Keratinocyte (primary cell): Measurements from ENCODE around the gene ZNRF1. TPM values are rescaled to one million over a fixed set of nuclear protein-coding genes. Genes with fewer than 3 reads are reported as not detected.

Experiments
- DNase-seq: peaks from one replicate; pipeline ENCODE4 v3.0.0-alpha.2; 2011; ENCODE audit warnings: low read depth, missing footprints, low spot score
- FAIRE-seq: peaks from 2 replicates; lab custom pipeline; 2011; peaks lifted over from hg19 to GRCh38; lab: Jason Lieb, UNC
- H2AFZ ChIP-seq: 2 replicates; pipeline ENCODE4 v1.6.0; 2012; ENCODE audit warnings: low read length, control low read depth, inconsistent platforms; ENCODE audit not compliant: control insufficient read depth
- H3K27ac ChIP-seq: 2 replicates; pipeline ENCODE4 v1.5.1; 2011; ENCODE audit warnings: low read length; ENCODE audit not compliant: control insufficient read depth, insufficient read depth
- H3K27me3 ChIP-seq: 3 replicates; pipeline ENCODE4 v1.6.0; 2011; ENCODE audit warnings: low read length; ENCODE audit not compliant: control insufficient read depth, insufficient read depth; ENCODE audit errors: extremely low read depth
- H3K36me3 ChIP-seq, 2 experiments: 2 replicates in 1 of 2; 3 replicates in 1 of 2; pipeline ENCODE4 v1.5.1; 2011; ENCODE audit warnings: low read length in 2 of 2, mild to moderate bottlenecking in 1 of 2; ENCODE audit not compliant: control insufficient read depth in 2 of 2, insufficient read depth in 2 of 2; ENCODE audit errors: extremely low read depth in 1 of 2
- H3K4me1 ChIP-seq: 3 replicates; pipeline ENCODE4 v1.5.1; 2011; ENCODE audit warnings: low read length; ENCODE audit not compliant: control insufficient read depth, insufficient read depth; ENCODE audit errors: extremely low read depth
- H3K4me2 ChIP-seq: 3 replicates; pipeline ENCODE4 v1.6.0; 2011; ENCODE audit warnings: low read depth, low read length; ENCODE audit not compliant: control insufficient read depth, insufficient read depth; ENCODE audit errors: extremely low read depth
- H3K4me3 ChIP-seq, 3 experiments: fragments of 200-600 bp in 1 of 3; sonication (generic) in 1 of 3; 2 replicates in 2 of 3; 3 replicates in 1 of 3; pipeline ENCODE4 v1.5.1; 2011 to 2016; ENCODE audit warnings: low read length in 3 of 3, mild to moderate bottlenecking in 3 of 3, control low read depth in 2 of 3, inconsistent platforms in 1 of 3, low read depth in 1 of 3, mixed read lengths in 1 of 3, mixed run types in 1 of 3, moderate library complexity in 1 of 3; ENCODE audit not compliant: control insufficient read depth in 2 of 3, insufficient read depth in 2 of 3; ENCODE audit errors: extremely low read depth in 1 of 3
- H3K79me2 ChIP-seq: 2 replicates; pipeline ENCODE4 v1.6.0; 2012; ENCODE audit warnings: low read length; ENCODE audit not compliant: control insufficient read depth, insufficient read depth
- H3K9ac ChIP-seq: 3 replicates; pipeline ENCODE4 v1.6.0; 2011; ENCODE audit warnings: low read length; ENCODE audit not compliant: control insufficient read depth, insufficient read depth; ENCODE audit errors: extremely low read depth
- H3K9me1 ChIP-seq: 3 replicates; pipeline ENCODE4 v1.6.0; 2011; ENCODE audit warnings: low read length; ENCODE audit not compliant: control insufficient read depth, insufficient read depth; ENCODE audit errors: extremely low read depth
- H3K9me3 ChIP-seq: 2 replicates; pipeline ENCODE4 v1.5.1; 2012; ENCODE audit warnings: low read depth, low read length; ENCODE audit not compliant: control insufficient read depth
- H4K20me1 ChIP-seq: 3 replicates; pipeline ENCODE4 v1.6.0; 2011; ENCODE audit warnings: low read length; ENCODE audit not compliant: control insufficient read depth, insufficient read depth; ENCODE audit errors: extremely low read depth
- CTCF ChIP-seq, 3 experiments: IDR thresholded peaks in 1 of 3; conservative IDR thresholded peaks in 1 of 3; optimal IDR thresholded peaks in 1 of 3; 2 replicates in 2 of 3; 3 replicates in 1 of 3; pipeline versions ENCODE3 to v1.5.1; 2011; ENCODE audit warnings: low read length in 3 of 3, mild to moderate bottlenecking in 3 of 3, moderate library complexity in 2 of 3, control low read depth in 1 of 3, inconsistent platforms in 1 of 3; ENCODE audit not compliant: insufficient read depth in 2 of 3; ENCODE audit errors: extremely low read depth in 1 of 3
- EZH2 ChIP-seq: IDR thresholded peaks from one replicate; pipeline ENCODE4 v1.6.1; 2012; ENCODE audit warnings: inconsistent platforms, mild to moderate bottlenecking, low read length, moderate library complexity
- dilution Hi-C: fragments of 300-500 bp; cut with MboI; formaldehyde crosslinking; loops from one replicate; pipeline ENCODE4 v1.7.0; 2020; ENCODE audit warnings: low sequenced_read_pairs; ENCODE audit not compliant: extremely low pct_ligation_motif_present
- polyA plus RNA-seq, 5 experiments: library from polyadenylated mRNA; depleted of rRNA in 3 of 5; stranded (reverse) in 3 of 5; stranded (forward) in 1 of 5; unstranded in 1 of 5; fragments of >200 nt; gene quantifications; 1 replicate in 1 of 5; 2 replicates in 3 of 5; 3 replicates in 1 of 5; pipeline versions ENCODE4 v1.2.1 to v1.2.3, GENCODE V29; 2011 to 2012; ENCODE audit warnings: missing spikeins in 2 of 5, low read depth in 1 of 5, low replicate concordance in 1 of 5

Gene ZNRF1
- polyA plus RNA-seq, 1 donor (not counting 4 experiments of a cell fraction or from before 2014, with no cell fraction given), result 19.1 TPM

- Histone ChIP-seq H3K9me1 (no peaks in the 10 kb centered on the region), H3K27ac (no peak overlapping the region), H4K20me1 (no peaks in the 10 kb centered on the region), H3K9me3 (no peaks in the 10 kb centered on the region), H3K27me3 (no peaks in the 10 kb centered on the region), H3K79me2 (no peaks in the 10 kb centered on the region), H3K4me2 (no peak overlapping the region), H3K9ac (no peak overlapping the region), H2AFZ (no peak overlapping the region), H3K4me1 (no peaks in the 10 kb centered on the region), H3K36me3 (no peaks in the 10 kb centered on the region), H3K4me3 (no peak overlapping the region)
- FAIRE-seq (no peak), DNase-seq (no peak)
- TF ChIP-seq EZH2 (no peak), CTCF (optimal IDR thresholded peaks at IDR 0.05 in 1 of 3, IDR thresholded peaks at IDR 0.05 in 1 of 3, conservative IDR thresholded peaks at IDR 0.05 in 1 of 3; ENCODE audit: extremely low read depth in 1 of 3, insufficient read depth in 2 of 3, low read length in 3 of 3) (no peak)
- dilution Hi-C loops, result no loop called here
Observed at GRCh38 chr16:75138233-75138632, 139.4 kb downstream of the ZNRF1 start.

DNA sequence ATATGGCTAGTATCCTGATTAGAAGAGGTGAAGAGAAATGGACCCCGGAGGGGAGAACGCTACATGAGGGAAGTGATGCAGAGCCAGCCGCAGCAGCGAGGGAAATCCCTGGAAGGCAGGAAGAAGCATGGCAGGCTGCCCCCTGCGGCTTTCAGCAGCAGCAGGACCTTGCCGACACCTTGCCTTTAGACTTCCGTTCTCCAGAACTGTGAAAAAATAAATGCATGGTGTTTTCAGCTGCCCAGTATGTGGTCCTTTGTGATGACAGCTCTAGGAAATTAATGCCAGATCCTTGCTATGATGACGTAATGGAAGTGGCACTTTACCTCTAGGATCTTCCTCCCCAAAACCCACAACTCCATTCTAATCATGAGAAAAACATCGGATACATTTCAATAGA is 139.8 kb downstream of the ZNRF1 start:
- no peak overlapping the region for H3K4me3 ChIP-seq
- H3K36me3 ChIP-seq, result no peaks in the 10 kb centered on the region
- no peak overlapping the region for H2AFZ ChIP-seq
- TF ChIP-seq EZH2, result no peak
- no peak for TF ChIP-seq CTCF (optimal IDR thresholded peaks at IDR 0.05 in 1 of 3, IDR thresholded peaks at IDR 0.05 in 1 of 3, conservative IDR thresholded peaks at IDR 0.05 in 1 of 3; ENCODE audit: extremely low read depth in 1 of 3, insufficient read depth in 2 of 3, low read length in 3 of 3)
- H3K9ac ChIP-seq, result no peak overlapping the region
- no peak overlapping the region for H3K27ac ChIP-seq
- DNase-seq (no peak), FAIRE-seq (no peak)
- H3K4me2 ChIP-seq, result no peak overlapping the region
- no peaks in the 10 kb centered on the region for H3K9me3 ChIP-seq
- dilution Hi-C loops, result no loop called here
- no peaks in the 10 kb centered on the region for H4K20me1 ChIP-seq
- H3K79me2 ChIP-seq, result no peaks in the 10 kb centered on the region
- no peaks in the 10 kb centered on the region for H3K27me3 ChIP-seq
- H3K9me1 ChIP-seq, result no peaks in the 10 kb centered on the region
- no peaks in the 10 kb centered on the region for H3K4me1 ChIP-seq
